ENCODE results near the gene GCAT. TPM values are rescaled to one million over a fixed set of nuclear protein-coding genes. Genes with fewer than 3 reads are reported as not detected.
A peak's percentile ranks its signal among the peaks of the same experiment; 100 is the strongest.

GCAT gene
- total and polyA plus RNA-seq, 9 of the 15 experiments (the other 6 are each of a cell fraction or from before 2014, with no cell fraction given) = 1.9 to 69.9 (median 26.4) TPM

DNA sequence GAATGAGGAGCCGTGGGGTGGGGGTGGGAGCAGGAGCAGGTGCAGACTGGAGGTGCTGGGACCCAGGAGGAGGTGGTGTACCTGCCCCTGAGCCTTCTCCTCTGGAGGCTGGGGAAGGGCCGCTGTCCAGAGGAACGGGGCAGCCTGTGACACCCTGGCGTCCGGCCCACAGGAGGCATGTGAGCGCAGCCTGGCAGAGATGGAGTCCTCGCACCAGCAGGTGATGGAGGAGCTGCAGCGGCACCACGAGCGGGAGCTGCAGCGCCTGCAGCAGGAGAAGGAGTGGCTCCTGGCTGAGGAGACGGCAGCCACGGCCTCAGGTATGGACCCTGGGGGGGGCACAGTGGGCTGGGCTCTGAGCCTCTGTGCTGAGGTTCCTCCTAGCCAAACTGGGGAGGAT, 42.2 kb upstream of the GCAT start:
- Histone ChIP-seq H4K20me1 (replicated peaks; ENCODE audit: control insufficient read depth, insufficient read depth, low read length) (no peaks in the 10 kb centered on the region), H3K9ac (ENCODE audit: insufficient read depth in 1 of 2, low read depth in 2 of 2, low read length in 2 of 2) (no peak overlapping the region), H3K36me3 (ENCODE audit: control insufficient read depth, insufficient read depth, low read length) (no peaks in the 10 kb centered on the region), H3K27me3 (ENCODE audit: control insufficient read depth in 2 of 2, insufficient read depth in 2 of 2, low read length in 2 of 2) (no peaks in the 10 kb centered on the region), H3K79me2 (ENCODE audit: control insufficient read depth, insufficient read depth, low read length) (no peaks in the 10 kb centered on the region), H3K4me3 (no peak overlapping the region), H3K9me3 (replicated peaks; ENCODE audit: control insufficient read depth, insufficient read depth, low read depth, low read length) (no peaks in the 10 kb centered on the region), H3K9me1 (ENCODE audit: control insufficient read depth, insufficient read depth, low read length) (no peaks in the 10 kb centered on the region), H2AFZ (ENCODE audit: low read depth, low read length) (no peak overlapping the region), H3K4me1 (replicated peaks in 1 of 2; ENCODE audit: control insufficient read depth in 2 of 2, insufficient read depth in 2 of 2, low read length in 2 of 2) (peaks cover 17 to 34% of the 10 kb centered on the region in 2 experiments), H3K4me2 (ENCODE audit: insufficient read depth, low read length) (no peak overlapping the region), H3K27ac (ENCODE audit: extremely low read depth, low read depth, low read length) (no peak overlapping the region)
- TF ChIP-seq POLR2G (IDR thresholded peaks at IDR 0.05; ENCODE audit: low read depth, low read length) (peak; percentile 42; the same call in 1 of the 2 replicates), FOXA1 (IDR thresholded peaks at IDR 0.05; ENCODE audit: borderline replicate concordance) (no peak)
- TF ChIP-seq, protein P1, sequence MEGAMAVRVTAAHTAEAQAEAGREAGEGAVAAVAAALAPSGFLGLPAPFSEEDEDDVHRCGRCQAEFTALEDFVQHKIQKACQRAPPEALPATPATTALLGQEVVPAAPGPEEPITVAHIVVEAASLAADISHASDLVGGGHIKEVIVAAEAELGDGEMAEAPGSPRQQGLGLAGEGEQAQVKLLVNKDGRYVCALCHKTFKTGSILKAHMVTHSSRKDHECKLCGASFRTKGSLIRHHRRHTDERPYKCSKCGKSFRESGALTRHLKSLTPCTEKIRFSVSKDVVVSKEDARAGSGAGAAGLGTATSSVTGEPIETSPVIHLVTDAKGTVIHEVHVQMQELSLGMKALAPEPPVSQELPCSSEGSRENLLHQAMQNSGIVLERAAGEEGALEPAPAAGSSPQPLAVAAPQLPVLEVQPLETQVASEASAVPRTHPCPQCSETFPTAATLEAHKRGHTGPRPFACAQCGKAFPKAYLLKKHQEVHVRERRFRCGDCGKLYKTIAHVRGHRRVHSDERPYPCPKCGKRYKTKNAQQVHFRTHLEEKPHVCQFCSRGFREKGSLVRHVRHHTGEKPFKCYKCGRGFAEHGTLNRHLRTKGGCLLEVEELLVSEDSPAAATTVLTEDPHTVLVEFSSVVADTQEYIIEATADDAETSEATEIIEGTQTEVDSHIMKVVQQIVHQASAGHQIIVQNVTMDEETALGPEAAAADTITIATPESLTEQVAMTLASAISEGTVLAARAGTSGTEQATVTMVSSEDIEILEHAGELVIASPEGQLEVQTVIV (CRISPR knock-in tag; IDR thresholded peaks at IDR 0.05; ENCODE audit: borderline replicate concordance) = no peak
- 83% methylated on average over 9 of the region's 13 CpGs for WGBS (ENCODE audit: insufficient coverage, low coverage, missing lambda C conversion rate)
- ChIA-PET CTCF (ENCODE audit: low intra/inter-chr PET ratio) (no interaction called here), POLR2A (interaction anchor here (2.2 kb wide), 1 partner anchor 15 kb away, joined by 9 read pairs; no protein-coding TSS in a partner anchor)
- no peak for ATAC-seq
- no peak for DNase-seq (ENCODE audit: extremely low read depth in 1 of 4, low spot score in 3 of 4)
- in situ Hi-C loops (cut with MboI) = no loop called here
- no peak for FAIRE-seq
- BruUV-seq (replicated peaks) = no TSS peak
- intact Hi-C loops (cut with micrococcal nuclease) = no loop called here
